Panc1 (cell line): ENCODE data around the gene TMTC1.

Source experiments
- POLR2AphosphoS5 ChIP-seq: IDR thresholded peaks from 2 replicates; pipeline ENCODE4 v1.6.1; 2012; ENCODE audit warnings: mild to moderate bottlenecking, low read depth, low read length, moderate library complexity
- TF ChIP-seq, protein P1 (sequence below): fragments of 450-650 bp; IDR thresholded peaks from 2 replicates; pipeline ENCODE4 v1.5.1; 2017; ENCODE audit warnings: mild to moderate bottlenecking

DNA sequence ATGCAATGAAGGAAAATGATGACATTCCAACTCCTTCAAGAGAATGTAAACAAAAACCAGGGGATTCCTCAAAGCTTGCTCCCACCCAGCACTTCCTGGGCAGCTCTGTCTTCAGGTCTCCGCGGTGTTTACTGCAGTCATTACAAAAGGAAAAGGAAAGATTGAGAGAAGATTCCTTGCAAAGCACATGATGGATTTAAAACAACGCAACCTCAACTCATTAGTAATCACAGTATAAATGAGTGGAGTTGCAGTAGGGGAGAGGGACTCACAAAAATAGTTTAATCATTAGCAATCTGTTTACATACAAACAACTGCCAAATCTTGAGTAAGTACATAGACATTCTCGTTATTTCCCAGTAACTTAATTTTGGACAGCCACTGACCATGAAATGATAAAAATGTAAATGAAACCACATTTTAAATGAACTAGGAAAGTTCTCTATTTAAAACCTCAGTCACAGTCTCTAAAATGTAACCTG is 236.6 kb downstream of the TMTC1 start:
- TF ChIP-seq, protein P1, sequence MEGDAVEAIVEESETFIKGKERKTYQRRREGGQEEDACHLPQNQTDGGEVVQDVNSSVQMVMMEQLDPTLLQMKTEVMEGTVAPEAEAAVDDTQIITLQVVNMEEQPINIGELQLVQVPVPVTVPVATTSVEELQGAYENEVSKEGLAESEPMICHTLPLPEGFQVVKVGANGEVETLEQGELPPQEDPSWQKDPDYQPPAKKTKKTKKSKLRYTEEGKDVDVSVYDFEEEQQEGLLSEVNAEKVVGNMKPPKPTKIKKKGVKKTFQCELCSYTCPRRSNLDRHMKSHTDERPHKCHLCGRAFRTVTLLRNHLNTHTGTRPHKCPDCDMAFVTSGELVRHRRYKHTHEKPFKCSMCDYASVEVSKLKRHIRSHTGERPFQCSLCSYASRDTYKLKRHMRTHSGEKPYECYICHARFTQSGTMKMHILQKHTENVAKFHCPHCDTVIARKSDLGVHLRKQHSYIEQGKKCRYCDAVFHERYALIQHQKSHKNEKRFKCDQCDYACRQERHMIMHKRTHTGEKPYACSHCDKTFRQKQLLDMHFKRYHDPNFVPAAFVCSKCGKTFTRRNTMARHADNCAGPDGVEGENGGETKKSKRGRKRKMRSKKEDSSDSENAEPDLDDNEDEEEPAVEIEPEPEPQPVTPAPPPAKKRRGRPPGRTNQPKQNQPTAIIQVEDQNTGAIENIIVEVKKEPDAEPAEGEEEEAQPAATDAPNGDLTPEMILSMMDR, result no peak
- TF ChIP-seq POLR2AphosphoS5, result no peak
